ENCODE measurements around the gene GPC6.

GPC6 gene

DNA sequence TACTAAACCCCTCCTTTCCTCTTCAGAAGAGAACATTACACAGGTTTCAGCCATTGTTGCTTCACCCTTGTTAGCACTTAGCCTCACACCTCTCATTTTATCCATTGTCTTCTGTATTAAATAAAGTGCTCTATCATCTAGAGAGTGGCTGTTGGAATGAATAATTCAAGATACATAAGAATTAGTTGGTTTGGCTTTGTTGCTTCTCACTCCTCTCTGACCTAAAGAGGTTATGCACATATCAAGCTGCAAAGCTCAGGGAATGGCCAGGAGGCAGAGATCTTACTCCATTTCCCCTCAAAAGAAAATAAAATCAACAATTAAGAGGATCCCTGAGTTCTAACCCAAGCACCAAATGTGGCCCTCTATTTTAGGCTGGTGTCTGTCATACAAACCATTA, 1173.2 kb downstream of the GPC6 start:
- Histone ChIP-seq H3K4me2 (ENCODE audit: low read depth, low read length, poor library complexity, severe bottlenecking) (no peak overlapping the region), H3K9me2 (replicated peaks; ENCODE audit: insufficient read depth, low read length) (no peaks in the 10 kb centered on the region), H3K27ac (ENCODE audit: low read depth, low read length) (no peak overlapping the region), H2AFZ (ENCODE audit: low read depth, low read length, severe bottlenecking) (no peak overlapping the region), H3K27me3 (ENCODE audit: low read length) (no peaks in the 10 kb centered on the region), H3K4me3 (ENCODE audit: insufficient read depth, low read length, poor library complexity, severe bottlenecking) (no peak overlapping the region), H3F3A (ENCODE audit: insufficient read depth) (no peaks in the 10 kb centered on the region), H3K9ac (ENCODE audit: low read length) (no peak overlapping the region), H3K9me3 (ENCODE audit: insufficient read depth, low read length) (no peaks in the 10 kb centered on the region), H3K79me2 (ENCODE audit: insufficient read depth, low read length) (no peaks in the 10 kb centered on the region), H3K36me3 (ENCODE audit: low read length) (no peaks in the 10 kb centered on the region), H4K20me1 (ENCODE audit: low read depth, low read length) (no peaks in the 10 kb centered on the region)
- TF ChIP-seq EZH2phosphoT487 (conservative IDR thresholded peaks at IDR 0.05; ENCODE audit: low read length), result no peak

DNA sequence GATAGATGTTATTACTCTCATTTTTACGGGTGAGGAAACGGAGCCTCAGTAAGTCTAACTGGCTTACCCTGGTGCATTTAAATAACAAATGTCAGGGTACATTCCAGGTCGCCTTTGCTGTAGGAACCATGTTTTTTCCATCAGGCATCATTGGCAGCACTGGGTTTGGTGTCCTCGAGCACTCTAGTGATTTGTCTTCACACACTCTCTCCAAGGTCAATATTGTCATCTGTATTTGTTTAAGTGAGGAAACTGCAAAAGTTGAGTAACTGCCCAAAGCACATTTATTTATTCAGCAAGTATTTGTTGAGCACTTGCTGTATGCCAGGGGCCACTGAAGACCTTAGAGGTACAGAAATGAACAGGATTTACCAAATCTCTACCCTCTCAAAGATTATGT, 1174.3 kb downstream of the GPC6 start:
- Histone ChIP-seq H2AFZ (ENCODE audit: low read depth, low read length, severe bottlenecking) (no peak overlapping the region), H3K9me3 (ENCODE audit: insufficient read depth, low read length) (no peaks in the 10 kb centered on the region), H3K27ac (ENCODE audit: low read depth, low read length) (no peak overlapping the region), H3K4me3 (ENCODE audit: insufficient read depth, low read length, poor library complexity, severe bottlenecking) (no peak overlapping the region), H4K20me1 (ENCODE audit: low read depth, low read length) (no peaks in the 10 kb centered on the region), H3F3A (ENCODE audit: insufficient read depth) (no peaks in the 10 kb centered on the region), H3K9me2 (replicated peaks; ENCODE audit: insufficient read depth, low read length) (no peaks in the 10 kb centered on the region), H3K4me2 (ENCODE audit: low read depth, low read length, poor library complexity, severe bottlenecking) (no peak overlapping the region), H3K79me2 (ENCODE audit: insufficient read depth, low read length) (no peaks in the 10 kb centered on the region), H3K9ac (ENCODE audit: low read length) (no peak overlapping the region), H3K27me3 (ENCODE audit: low read length) (no peaks in the 10 kb centered on the region), H3K36me3 (ENCODE audit: low read length) (no peaks in the 10 kb centered on the region)
- TF ChIP-seq EZH2phosphoT487 (conservative IDR thresholded peaks at IDR 0.05; ENCODE audit: low read length), result no peak
- TF ChIP-seq, protein P1, sequence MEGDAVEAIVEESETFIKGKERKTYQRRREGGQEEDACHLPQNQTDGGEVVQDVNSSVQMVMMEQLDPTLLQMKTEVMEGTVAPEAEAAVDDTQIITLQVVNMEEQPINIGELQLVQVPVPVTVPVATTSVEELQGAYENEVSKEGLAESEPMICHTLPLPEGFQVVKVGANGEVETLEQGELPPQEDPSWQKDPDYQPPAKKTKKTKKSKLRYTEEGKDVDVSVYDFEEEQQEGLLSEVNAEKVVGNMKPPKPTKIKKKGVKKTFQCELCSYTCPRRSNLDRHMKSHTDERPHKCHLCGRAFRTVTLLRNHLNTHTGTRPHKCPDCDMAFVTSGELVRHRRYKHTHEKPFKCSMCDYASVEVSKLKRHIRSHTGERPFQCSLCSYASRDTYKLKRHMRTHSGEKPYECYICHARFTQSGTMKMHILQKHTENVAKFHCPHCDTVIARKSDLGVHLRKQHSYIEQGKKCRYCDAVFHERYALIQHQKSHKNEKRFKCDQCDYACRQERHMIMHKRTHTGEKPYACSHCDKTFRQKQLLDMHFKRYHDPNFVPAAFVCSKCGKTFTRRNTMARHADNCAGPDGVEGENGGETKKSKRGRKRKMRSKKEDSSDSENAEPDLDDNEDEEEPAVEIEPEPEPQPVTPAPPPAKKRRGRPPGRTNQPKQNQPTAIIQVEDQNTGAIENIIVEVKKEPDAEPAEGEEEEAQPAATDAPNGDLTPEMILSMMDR (IDR thresholded peaks at IDR 0.05; ENCODE audit: insufficient read depth, low read length, poor library complexity, severe bottlenecking), result no peak

DNA sequence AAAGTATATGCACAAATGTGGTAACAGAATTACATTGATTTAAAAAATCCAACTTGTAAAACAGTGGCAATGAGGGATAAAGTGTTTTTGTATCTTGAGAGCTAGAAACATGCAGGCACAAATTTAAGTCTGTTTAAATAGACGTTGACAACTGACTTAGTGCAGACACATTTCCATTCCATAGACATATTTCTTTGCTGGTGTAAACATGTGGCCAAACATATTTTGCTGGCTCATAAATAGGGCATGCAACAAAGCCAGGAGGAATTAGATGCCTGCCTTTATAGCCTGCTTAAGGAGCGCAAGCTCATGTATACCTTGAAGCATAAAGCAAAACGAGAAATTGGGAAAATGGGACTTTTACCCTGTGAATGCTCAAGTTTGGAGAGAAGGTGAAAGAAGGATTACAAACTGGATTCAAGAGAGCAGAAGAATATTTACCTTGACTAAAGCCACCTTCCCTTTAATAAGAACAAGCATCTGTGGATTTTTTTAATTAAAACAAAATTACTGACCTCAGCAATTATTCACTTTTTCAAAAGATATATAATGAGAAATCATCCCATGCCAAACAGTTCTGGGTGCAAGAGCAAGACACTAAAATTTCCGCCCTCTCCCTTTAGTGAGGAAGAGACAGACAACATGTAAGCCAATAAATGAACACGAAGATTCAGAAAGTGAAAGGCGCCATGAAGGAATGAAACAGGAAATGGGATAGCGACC, 1181.9 kb downstream of the GPC6 start:
- Histone ChIP-seq H3K9me3 (ENCODE audit: insufficient read depth, low read length) (no peaks in the 10 kb centered on the region), H3K4me2 (ENCODE audit: low read depth, low read length, poor library complexity, severe bottlenecking) (no peak overlapping the region), H3K36me3 (ENCODE audit: low read length) (no peaks in the 10 kb centered on the region), H3F3A (ENCODE audit: insufficient read depth) (no peaks in the 10 kb centered on the region), H3K9me2 (replicated peaks; ENCODE audit: insufficient read depth, low read length) (no peaks in the 10 kb centered on the region), H3K27ac (ENCODE audit: low read depth, low read length) (no peak overlapping the region), H3K9ac (ENCODE audit: low read length) (no peak overlapping the region), H3K4me3 (ENCODE audit: insufficient read depth, low read length, poor library complexity, severe bottlenecking) (no peak overlapping the region), H2AFZ (ENCODE audit: low read depth, low read length, severe bottlenecking) (no peak overlapping the region), H4K20me1 (ENCODE audit: low read depth, low read length) (no peaks in the 10 kb centered on the region), H3K79me2 (ENCODE audit: insufficient read depth, low read length) (no peaks in the 10 kb centered on the region), H3K27me3 (ENCODE audit: low read length) (no peaks in the 10 kb centered on the region)
- TF ChIP-seq, protein P1 (IDR thresholded peaks at IDR 0.05; ENCODE audit: insufficient read depth, low read length, poor library complexity, severe bottlenecking), result no peak
- TF ChIP-seq EZH2phosphoT487 (conservative IDR thresholded peaks at IDR 0.05; ENCODE audit: low read length), result no peak

DNA sequence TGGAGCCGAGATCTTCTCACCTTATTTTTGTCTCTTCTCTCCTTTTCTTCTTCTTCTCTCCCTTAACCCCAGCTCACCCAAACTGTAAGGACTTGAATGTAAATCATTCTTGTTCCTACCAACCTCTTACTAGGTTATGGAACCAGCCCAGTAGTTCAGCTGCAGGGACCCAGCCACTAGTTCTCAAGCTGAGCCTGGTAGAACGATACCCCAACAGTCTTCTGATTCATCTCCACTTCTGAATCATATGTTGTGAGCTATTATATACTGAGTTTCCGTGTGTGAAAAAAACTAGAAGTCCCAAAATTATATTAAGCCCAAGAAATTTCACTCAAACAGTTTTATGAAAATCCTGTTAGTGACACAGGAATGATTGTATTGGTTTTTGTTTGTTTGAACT, 1185.1 kb downstream of the GPC6 start:
- no peak overlapping the region for H3K9ac ChIP-seq (ENCODE audit: low read length)
- no peaks in the 10 kb centered on the region for H3K79me2 ChIP-seq (ENCODE audit: insufficient read depth, low read length)
- H3F3A ChIP-seq (ENCODE audit: insufficient read depth), result no peaks in the 10 kb centered on the region
- no peaks in the 10 kb centered on the region for H3K9me3 ChIP-seq (ENCODE audit: insufficient read depth, low read length)
- H3K9me2 ChIP-seq (replicated peaks; ENCODE audit: insufficient read depth, low read length), result no peaks in the 10 kb centered on the region
- H4K20me1 ChIP-seq (ENCODE audit: low read depth, low read length), result no peaks in the 10 kb centered on the region
- no peak overlapping the region for H2AFZ ChIP-seq (ENCODE audit: low read depth, low read length, severe bottlenecking)
- no peak overlapping the region for H3K27ac ChIP-seq (ENCODE audit: low read depth, low read length)
- TF ChIP-seq EZH2phosphoT487 (conservative IDR thresholded peaks at IDR 0.05; ENCODE audit: low read length), result no peak
- TF ChIP-seq, protein P1 (IDR thresholded peaks at IDR 0.05; ENCODE audit: insufficient read depth, low read length, poor library complexity, severe bottlenecking), result no peak
- no peaks in the 10 kb centered on the region for H3K36me3 ChIP-seq (ENCODE audit: low read length)
- no peak overlapping the region for H3K4me3 ChIP-seq (ENCODE audit: insufficient read depth, low read length, poor library complexity, severe bottlenecking)
- H3K4me2 ChIP-seq (ENCODE audit: low read depth, low read length, poor library complexity, severe bottlenecking), result no peak overlapping the region
- no peaks in the 10 kb centered on the region for H3K27me3 ChIP-seq (ENCODE audit: low read length)
